Endometrial microvascular endothelial cells (primary cell): ENCODE data around the gene S1PR5. TPM values are rescaled to one million over a fixed set of nuclear protein-coding genes. Genes with fewer than 3 reads are reported as not detected.
"Not testable (repeated sequence)": the region's sequence is repeated elsewhere in the genome, so short reads cannot be mapped to it uniquely, and the experiment has no call there.

Source experiments
- in situ Hi-C: cut with HindIII; loops from 2 replicates; pipeline ENCODE4 v1.10.0; 2017; ENCODE audit warnings: low sequenced_read_pairs, low pct_unique_long_range_greater_than_20kb; ENCODE audit errors: inconsistent ontology term
- total RNA-seq: library from RNA; depleted of rRNA; stranded (reverse); fragments of >200 nt; gene quantifications from one replicate; pipeline ENCODE4 v1.2.3, GENCODE V29; 2015; ENCODE audit errors: inconsistent ontology term

Gene S1PR5, protein sequence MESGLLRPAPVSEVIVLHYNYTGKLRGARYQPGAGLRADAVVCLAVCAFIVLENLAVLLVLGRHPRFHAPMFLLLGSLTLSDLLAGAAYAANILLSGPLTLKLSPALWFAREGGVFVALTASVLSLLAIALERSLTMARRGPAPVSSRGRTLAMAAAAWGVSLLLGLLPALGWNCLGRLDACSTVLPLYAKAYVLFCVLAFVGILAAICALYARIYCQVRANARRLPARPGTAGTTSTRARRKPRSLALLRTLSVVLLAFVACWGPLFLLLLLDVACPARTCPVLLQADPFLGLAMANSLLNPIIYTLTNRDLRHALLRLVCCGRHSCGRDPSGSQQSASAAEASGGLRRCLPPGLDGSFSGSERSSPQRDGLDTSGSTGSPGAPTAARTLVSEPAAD
- total RNA-seq, result 2.0 TPM

- in situ Hi-C loops, result no loop called here
Observed at GRCh38 chr19:10517361-10517759, at the start of gene S1PR5. Gene S1PR5 (minus strand): TSS chr19:10517447. CDS start chr19:10515011, 2,436 bp downstream.

DNA sequence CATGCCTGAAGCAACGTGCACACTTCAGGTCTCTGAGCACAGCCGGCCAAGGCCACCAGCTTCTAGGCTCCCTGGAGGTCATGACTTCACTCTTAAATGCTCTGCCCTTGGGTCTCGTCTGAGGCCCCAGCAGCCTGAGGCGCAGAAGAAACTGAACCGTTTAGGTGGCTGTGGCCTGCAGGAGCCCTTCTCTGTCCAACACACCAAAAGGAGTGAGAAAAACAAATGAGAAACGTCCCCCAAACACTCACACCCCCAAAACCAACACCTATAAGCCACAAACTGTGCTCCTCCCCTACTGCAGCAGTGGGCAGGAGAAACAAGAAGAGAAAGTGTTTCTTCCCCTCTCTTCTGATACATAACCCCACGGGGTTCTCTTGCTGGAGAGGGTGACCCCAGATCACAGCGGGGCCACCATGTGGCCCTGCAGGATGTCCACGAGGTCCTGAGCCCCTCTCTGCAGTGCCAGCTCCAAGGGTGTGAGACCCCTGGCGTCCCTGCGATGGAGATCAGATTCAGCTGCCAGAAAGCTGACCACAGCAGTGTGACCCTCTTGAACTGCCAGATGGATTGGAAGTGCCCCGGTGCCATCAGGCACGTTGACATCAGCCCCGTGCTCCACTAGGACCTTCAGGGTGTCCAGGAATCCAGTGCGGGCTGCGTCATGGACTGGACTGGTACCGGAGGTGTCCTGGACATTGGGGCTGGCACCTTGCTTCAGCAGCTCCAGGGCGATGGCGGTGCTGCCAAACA lies 49.6 kb upstream of the S1PR5 start:
- in situ Hi-C loops, result no loop called here

DNA sequence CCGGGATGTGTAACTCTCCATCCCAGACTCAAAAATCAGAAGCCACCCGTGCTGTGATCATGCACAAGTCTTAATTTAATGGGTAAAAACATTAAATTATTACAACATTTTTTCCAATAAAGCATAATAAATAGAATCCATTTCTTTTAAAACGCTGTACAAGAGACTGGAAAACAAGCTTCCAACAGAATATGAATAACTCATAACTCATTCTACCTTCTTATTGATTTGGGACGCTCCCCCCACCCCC lies 49.1 kb upstream of the S1PR5 start:
- in situ Hi-C loops, result no loop called here

DNA sequence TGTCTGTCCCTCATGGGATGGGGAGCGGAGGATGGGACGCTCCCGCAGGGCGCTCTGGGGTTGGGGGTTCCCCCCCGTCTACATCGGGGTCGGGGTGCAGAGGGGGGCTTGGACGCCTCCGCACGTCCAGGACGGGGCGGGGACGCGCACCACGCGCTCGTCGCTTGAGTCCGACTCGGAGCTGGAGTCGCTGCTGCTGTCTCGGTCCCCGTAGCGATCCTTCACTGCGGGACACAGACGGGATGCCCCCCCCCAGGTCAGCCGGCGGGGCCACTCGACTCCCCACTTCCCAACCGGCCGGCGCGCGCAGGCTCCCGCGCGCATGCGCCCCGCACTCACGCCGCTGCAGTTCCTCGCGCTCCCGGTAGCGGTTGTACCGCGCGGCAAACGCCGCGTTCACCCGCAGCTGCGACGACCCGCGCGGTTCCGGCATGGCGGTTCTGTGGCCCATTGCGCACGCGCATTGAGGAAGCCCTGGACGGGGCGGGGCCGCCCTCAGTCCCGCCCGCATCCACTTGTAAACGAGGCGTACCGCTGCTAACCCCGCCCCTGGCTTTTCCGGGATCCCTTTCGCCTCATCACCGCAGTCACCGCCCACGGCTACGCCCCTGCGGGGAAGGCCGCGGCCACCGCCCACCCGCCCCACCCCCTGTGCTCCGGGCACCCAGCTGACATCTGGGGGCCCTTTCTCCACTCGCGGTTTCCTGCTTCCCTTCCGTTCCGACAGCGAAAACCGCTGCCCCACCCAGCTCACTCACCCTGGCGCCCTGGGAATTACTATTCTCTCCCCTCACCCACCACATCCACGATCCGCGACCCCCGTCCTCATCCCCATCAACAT lies 48.5 kb upstream of the S1PR5 start, which contains the start of gene KRI1:
Gene KRI1 (minus strand): TSS at position 444 of the 841 bp plus-strand sequence. CDS start 11 bp downstream, at position 433.
- in situ Hi-C loops, result no loop called here

- in situ Hi-C loops, result no loop called here
Observed at GRCh38 chr19:10565028-10565566, 47.9 kb upstream of the S1PR5 start.

DNA sequence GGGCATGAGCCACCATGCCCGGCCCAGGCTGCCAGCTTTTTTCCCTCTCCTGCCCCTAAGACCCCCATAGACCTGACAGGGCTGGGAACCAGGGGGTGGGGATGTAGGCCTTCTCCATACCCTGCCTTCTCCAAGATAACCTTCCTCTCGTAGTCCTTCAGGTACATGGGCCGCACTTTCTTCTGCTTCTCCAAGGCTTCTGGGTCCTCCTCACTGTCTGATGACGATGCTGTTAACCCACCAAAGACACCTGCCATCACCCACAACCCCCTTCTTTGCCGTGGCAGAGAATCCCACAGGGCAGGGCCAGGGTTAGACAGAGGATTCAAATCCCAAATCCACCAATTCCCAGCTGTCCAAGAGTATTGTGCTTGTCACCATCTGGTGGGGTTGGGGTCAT lies 45.4 kb upstream of the S1PR5 start:
- in situ Hi-C loops, result no loop called here

DNA sequence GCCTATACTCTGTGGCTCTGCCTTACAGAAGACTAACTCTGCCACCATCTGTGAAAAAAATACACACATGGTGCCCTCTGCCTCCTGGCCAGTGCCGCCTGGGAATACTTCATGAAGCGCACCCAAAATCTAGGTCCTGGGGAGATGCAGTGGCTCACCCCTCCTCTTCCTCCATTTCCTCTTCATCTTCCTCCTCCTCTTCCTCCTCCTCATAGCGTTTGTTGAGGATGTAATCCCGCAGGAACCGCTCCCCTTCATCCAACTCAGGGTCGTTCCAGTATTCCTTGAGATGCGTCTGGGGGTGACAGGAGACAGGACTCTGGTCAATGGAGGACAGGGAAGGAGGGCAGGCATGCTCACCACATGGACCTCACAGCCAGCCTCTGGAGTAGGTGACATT lies 42.9 kb upstream of the S1PR5 start:
- in situ Hi-C loops, result no loop called here

GRCh38 chr19:10557603-10558197 lies 40.5 kb upstream of the S1PR5 start:
- in situ Hi-C loops, result no loop called here

GRCh38 chr19:10555610-10555973 lies 38.3 kb upstream of the S1PR5 start:
- in situ Hi-C loops, result no loop called here

- in situ Hi-C loops, result no loop called here
Observed at GRCh38 chr19:10554760-10555609, 37.7 kb upstream of the S1PR5 start.

GRCh38 chr19:10553943-10554381 lies 36.7 kb upstream of the S1PR5 start:
- in situ Hi-C loops, result no loop called here

DNA sequence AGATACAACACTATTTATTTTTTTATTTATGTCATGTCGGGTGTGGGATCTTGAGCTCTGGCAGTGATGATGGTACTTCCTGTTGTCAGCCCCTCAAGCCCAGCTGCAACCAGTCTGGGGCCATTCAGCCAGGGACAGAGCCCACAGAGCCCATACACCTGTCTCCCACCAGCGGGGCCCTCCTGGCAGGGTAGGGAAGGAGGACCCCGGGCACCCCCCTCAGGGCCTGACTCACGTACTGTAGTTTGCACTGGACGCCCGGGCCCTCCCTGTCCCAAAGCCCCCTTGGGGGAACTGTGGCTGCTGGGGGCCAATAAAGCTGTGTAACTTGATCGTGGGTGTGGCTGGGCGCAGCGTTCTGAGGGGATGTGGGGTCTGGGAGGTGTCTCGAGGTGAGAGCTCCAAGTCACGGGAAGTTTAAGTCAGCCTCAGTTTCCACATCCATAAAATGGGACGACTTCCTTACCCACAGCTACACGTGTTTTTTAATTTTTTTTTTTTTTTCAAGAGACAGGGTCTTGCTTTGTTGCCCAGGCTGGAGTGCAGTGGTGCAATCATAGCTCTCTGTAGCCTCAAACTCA lies 35.9 kb upstream of the S1PR5 start:
- in situ Hi-C loops, result no loop called here

DNA sequence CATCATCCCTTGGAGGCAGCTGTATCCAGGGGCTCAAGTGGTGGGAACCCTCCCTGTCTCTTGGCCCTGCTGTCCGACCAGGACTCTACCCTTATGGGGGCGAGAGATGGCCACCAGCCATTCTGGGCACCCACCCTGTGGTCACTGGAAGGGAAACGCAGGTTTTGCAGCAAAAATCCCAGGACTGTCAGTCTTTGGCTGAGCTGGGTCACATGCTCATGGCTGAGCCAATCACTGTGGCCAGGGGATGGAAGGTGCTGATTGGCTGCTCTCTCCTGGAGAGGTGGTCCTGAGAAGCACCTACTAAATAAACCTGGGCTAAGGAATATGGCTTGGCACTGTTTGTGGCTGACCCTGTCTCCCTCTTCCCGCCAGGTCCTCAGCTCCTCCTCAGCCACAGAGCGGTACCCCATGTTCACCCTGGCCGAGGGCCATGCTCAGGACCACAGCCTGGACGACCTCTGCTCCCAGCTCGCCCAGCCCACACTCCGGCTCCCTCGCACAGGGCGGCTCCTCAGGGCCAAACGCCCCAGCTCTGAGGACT lies 35.3 kb upstream of the S1PR5 start:
- in situ Hi-C loops, result no loop called here

- in situ Hi-C loops, result no loop called here
Observed at GRCh38 chr19:10551698-10552301, 34.6 kb upstream of the S1PR5 start.

DNA sequence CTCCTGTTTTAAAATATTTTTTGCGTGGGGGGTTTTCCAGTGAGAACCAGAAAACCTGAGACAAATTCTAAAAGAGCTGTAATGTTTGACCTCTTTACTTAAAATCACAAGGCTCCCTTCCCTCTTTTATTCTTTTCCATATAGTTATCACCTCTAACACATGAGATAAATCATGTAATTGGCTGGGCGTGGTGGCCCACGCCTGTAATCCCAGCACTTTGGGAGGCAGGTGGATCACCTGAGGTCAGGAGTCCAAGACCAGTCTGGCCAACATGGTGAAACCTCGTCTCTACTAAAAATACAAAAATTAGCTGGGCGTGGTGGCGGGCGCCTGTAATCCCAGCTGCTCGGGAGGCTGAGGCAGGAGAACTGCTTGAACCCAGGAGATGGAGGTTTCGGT lies 33.8 kb upstream of the S1PR5 start:
- in situ Hi-C loops, result not testable (repeated sequence)

GRCh38 chr19:10550336-10550735 lies 33.1 kb upstream of the S1PR5 start:
- in situ Hi-C loops, result no loop called here

GRCh38 chr19:10549733-10550132 lies 32.5 kb upstream of the S1PR5 start:
- in situ Hi-C loops, result no loop called here
